Dermis blood vessel endothelial cell (primary cell): ENCODE data around the gene DCAF4. TPM values are rescaled to one million over a fixed set of nuclear protein-coding genes. Genes with fewer than 3 reads are reported as not detected.

Experiments used
- DNase-seq: peaks from one replicate; pipeline ENCODE4 v3.0.0; 2010
- total RNA-seq: library from RNA; depleted of rRNA; stranded (reverse); fragments of >200 nt; gene quantifications from 2 replicates; pipeline ENCODE4 v1.2.3, GENCODE V29; 2014

Gene DCAF4, protein sequence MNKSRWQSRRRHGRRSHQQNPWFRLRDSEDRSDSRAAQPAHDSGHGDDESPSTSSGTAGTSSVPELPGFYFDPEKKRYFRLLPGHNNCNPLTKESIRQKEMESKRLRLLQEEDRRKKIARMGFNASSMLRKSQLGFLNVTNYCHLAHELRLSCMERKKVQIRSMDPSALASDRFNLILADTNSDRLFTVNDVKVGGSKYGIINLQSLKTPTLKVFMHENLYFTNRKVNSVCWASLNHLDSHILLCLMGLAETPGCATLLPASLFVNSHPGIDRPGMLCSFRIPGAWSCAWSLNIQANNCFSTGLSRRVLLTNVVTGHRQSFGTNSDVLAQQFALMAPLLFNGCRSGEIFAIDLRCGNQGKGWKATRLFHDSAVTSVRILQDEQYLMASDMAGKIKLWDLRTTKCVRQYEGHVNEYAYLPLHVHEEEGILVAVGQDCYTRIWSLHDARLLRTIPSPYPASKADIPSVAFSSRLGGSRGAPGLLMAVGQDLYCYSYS
- 6.6 and 9.0 TPM in 2 replicates for total RNA-seq

DNA sequence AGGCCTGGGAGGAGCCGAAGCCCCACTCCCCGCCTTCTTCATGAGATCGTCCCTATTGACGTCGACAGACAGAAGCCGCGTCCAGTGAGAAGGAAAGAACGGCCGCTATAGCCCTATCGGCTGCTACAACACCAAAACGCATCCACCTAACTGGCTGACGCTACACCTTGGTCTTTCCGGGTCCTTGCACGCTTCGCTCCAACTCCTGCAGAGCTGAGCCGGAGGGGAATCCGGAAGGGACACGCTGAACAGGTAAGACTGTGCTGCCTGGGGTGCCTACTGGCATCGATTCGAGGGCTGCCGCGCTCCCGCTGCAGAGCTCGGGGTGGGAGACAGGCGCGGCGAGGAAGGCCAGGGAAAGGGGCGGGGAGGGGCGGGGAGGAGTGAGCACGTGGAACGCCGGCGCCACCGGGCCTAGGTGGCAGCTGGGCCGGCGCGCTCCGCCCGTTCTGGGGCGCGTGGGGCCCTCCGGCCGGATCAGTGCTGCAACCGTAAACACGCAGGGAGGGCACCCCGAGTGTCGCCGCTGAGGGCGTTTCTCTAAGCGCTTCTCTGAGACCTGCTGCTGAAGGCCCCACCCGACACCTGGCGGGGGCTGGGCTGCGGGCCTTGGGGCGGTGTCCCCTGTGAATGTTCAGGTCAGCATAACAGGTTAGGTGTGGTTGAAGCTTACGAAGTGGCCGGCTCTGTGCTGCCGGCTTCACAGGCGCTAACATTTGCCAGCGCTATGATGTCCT is at the start of gene DCAF4:
Gene DCAF4, plus strand, starts transcription at position 173 of the 737 bp plus-strand sequence. CDS start 11,515 bp downstream, outside the sequence.
- peak; percentile 99 for DNase-seq

DNA sequence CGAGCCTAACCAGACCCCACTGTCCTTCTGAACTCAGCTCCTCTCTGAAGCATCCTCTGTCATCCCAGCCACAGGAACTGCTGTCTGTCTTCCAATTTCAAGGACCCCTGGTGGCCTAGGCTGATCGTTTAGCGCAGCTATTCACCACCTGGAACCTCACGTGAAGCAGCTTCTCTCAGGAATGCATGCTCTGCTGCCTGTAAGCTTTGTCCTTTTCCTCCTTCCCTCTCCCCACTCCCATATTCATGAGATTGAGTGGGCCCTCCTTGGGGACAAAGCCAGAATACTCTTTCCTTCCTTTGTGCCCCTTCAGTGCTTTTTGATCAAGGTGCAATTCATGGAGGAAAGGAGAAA is 49.6 kb upstream of the DCAF4 start:
- DNase-seq = no peak

DNA sequence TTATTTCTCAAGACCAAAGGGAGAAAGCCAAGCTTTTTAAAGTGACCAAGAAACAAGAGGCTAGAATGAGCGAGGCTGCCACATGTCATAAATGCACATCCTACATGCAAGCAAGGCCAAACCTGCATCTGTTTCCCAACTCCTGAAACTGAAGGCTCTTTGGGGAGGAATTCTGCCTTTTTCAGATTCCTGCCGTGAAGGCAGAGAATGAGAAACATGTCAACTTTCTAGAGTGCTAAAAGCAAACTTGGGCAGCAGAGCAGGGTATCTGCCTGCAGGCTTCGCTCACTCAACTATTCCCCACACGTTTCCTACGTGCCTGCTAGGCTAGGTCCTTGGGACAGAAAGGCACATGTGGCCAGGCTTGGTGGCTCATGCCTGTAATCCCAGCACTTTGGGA is 47.5 kb upstream of the DCAF4 start:
- no peak for DNase-seq

DNA sequence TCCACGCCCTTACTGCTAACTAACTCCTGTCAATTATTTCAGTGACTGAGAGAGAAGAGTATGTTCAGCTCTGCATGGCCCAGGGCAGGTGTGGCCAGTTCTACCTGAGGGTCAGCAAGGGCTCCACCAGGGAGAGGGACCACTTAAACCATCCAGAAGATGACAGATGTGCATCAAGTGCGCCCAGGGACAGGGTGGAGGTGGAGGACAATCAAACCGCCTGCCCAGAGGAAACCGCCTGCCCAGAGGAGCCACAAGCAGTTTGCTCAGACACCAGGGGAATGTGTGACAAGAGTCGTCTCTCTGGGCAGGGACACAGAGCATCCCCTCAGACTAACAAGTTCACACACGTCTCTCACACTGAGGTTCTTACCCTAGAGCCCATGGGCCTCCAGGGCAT is 46.8 kb upstream of the DCAF4 start:
- no peak for DNase-seq

DNA sequence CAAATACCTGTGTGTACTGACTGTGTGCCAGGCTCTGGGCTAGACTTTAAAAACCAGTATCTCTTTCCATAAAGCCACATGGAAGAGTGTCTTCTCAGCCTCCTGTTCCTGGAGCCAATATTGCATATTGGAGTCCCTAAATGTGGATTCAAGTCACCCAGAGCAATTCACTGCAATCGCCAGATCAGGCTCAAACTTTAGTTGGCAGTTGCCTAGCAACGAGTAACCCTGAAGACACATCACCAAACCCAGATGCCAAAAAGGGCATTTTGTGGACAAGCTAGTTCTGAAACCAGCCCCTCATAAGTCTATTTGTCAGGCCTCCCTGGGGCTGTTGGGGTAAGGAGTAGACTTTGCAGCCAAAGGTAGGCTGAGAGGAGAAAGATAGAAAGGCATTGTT is 46.1 kb upstream of the DCAF4 start:
- no peak for DNase-seq

DNA sequence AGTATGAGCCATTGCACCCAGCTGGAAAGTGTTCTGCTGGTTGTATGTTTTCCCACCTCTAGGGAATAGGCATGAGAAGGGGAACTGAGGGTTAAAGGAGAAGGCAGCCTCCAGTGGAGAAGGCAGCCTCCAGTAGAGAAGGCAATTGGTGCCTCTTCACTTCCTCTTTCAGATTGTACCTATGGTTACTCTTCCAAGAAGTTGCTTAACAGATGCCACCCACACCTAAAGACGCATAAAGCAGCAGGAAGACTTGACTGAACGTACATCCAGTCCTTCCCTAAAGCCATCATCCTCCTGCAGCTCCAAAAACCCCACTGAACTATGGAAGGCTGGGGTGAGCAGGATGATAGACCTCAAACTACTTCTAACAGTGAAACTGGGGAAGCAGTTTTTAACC is 45.4 kb upstream of the DCAF4 start:
- no peak for DNase-seq

DNA sequence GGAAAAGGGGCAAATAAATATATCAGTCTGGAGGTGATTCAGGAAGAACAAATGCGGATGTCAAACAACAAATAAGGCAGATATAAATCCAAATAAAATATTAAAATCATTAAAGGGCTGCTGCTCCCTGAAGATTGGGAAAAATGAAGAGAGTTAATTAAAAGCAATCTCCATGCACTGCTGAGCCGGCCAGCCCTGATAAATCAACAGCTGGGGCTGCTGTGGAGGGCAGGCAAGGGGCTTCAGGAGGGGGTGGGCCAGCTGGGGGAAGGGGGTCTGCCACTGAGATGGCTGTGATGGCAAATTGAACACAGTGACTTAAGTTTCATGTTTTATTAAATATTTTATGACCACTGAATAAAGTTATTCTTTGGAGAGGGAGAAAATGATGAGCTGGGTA is 44.7 kb upstream of the DCAF4 start:
- no peak for DNase-seq

DNA sequence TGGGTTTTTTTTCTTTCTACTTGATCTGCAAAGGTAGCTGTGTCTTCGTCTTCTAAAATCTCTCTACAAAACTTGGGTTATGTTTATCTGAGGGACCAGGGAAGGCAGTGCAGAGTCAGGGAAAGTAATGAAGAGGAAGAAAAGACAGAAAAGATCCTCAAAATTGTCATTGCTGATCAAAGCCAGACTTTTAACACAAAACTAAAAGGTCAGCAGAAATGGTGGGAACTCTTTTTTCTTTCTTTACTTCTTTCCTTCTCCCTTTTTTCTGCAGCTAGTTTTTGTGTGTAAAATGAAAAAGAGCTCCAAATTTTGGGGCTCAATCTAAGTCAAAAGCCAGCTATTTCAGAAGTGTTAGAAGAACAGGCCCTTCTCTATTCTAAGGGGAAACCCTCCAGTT is 44.2 kb upstream of the DCAF4 start:
- DNase-seq = no peak

DNA sequence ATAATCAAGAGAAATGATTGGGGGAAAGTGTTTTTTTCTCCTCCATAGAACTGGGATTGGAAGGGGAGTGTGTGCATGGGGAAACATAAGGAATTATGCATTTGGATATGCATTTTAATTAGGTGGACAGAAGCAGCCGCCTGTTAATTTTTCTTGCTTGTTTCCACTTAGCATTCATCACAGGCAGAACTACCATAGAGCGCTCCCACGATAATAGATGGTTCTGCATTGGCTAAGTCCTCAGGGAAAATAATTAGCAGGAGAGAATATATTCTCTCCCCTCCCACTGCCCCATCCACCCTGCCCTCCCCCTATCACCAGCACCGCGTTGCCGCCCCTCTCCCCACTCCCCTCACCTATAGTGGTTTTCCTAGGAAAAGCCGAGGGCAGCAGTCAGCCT is 43.8 kb upstream of the DCAF4 start:
- no peak for DNase-seq

DNA sequence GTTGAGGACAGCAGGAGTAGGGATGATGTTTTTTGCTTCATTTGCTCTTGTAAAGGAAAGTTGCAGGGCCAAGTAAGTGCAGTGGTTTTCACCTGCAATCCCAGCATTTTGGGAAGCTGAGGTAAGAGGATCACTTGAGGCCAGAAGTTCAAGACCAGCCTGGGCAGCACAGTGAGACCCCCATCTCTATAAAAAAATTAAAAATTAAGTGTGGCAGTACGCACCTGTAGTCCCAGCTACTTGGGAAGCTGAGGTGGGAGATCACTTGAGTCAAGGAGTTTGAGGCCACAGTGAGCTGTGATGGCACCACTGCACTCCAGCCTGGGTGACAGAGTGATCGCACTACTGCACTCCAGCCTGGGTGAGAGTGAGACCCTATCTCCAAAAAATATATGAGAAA is 43.2 kb upstream of the DCAF4 start:
- no peak for DNase-seq

DNA sequence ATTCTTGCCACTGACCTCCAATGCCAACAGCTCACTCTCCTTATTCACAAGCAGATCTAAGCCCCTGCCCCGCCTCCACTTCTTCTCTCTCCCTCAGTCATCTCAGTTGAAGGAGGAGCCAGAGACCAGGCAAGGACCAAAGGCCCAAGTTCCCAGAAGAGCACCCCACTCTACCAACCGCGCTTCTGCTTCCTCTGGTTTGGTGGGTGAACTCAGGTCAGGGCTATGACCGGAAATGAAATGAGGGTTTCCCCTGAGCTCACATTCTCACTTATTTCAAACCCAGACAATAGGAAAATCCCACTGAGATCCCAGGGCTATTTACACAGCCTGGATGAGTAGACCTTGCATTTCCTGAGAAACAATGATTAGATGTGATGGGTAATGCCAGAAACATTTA is 42.3 kb upstream of the DCAF4 start:
- peak; percentile 93 for DNase-seq

DNA sequence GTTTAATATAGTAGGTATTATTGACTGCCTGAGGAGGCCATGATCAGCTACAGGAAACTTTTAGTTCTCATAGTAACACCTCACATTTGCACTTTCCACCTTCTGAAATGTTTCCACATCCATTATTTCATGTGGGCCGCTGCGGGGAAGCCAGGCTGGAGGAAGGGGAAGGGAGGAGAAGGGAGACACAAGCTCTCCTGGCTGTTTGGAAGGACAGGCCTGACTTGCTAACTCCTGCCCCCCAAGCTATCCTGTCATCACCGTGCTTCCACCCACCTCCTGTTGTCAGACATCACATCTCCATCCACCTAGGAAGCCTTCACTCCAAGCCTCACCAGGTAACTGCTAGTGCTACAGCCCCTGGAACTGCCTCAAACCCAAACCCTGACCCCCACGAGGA is 41.9 kb upstream of the DCAF4 start:
- no peak for DNase-seq

DNA sequence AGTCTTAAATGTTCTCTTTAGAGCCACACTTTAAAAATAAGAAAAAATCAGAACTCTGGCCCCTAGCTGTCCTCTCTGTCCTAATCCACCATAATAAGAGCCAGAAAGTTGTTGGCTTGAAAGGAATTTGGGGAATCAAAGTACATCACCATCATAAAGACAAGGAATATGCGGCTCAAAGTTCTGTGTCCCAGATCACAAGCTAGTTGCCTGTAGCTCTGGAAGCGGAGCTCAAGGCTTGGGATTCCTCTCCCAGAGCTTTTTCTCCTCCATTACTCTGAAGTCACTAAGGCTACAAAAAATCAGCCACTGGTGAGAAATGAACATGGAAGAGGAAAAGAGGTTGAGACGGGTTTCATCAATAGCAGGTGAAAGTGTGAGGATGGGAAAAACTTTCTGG is 38.8 kb upstream of the DCAF4 start:
- no peak for DNase-seq

DNA sequence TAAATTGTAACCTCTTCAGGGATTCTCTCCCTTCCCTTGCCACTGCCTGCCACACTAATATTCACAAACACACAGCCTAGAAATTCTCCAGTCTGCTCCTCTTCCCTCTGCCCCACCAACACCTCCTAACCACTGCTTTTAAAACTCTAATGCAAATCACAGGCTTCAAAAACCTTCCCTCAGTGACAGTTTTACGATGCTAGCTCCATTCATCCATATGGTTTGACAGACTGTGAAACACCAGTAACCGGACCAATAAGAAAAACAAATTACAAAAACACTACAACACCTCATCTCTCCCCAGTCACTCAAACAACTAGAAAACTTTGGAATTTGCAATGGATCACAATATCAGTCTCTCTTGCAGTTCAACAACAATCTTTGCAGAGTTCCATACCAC is 38.1 kb upstream of the DCAF4 start:
- no peak for DNase-seq

DNA sequence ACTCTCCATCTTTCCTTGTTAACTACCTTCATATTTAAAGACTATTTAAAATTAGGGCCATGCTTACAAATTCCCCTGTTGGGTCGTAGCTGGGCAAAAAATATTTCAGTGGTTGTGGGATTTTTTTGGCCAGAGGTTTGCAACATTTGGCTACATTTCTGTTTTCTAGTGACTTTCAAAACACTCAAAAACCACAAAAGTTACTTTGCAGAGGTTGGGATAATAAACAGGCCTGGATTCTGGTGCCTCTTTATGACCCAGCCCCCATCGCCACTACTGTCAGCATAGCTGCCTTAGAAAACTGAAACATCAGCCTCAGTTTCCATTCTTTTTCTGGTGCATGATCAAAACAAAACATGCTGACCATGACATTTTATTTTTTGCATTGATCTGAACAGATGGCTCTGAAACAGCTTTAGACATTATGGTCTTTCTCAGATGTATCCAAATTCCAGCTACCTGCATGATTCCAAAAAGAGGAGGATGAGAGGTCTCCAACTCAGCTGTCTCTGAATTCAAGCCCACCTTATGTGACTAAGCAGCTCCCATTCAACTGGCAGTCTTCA is 37.5 kb upstream of the DCAF4 start:
- DNase-seq = no peak

DNA sequence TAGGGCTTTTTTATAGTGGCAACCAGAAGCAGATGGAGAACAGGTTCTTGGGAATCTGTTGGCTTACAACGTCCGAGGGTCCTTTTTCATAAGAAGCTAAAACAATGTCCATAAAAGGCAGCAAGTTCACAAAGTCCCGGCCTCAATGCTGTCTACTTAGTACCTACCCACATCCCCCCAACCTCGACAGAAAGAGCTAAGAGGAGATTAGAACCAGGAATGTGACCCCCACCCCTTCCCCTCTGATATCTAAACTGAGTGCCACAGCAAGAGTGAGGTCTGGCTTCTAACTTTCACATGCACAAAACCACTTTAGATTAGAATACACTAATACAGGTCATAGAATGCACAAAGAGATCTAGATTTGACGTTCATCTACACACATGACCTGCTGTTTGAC is 36.9 kb upstream of the DCAF4 start:
- no peak for DNase-seq

DNA sequence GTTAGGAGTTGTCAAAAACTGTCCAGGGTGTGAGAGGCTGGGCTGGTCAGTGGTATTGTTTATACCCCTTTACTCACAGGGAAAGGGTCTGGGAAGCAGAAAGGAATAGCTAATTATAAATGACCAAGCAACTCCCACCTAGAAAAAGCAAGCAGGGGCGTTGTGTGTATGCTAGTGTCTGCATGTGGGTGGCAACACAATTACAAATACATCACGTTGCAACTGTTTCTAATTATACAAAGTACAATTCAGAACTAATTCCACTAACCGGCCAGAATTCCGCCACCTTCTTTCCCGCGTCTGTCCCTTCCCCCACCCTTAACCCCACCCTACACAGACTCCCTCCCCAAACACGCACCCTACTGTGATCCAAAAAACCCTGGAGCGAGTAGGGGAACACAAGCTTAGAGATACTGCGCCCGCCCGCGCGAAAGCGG is 34.6 kb upstream of the DCAF4 start:
- no peak for DNase-seq

DNA sequence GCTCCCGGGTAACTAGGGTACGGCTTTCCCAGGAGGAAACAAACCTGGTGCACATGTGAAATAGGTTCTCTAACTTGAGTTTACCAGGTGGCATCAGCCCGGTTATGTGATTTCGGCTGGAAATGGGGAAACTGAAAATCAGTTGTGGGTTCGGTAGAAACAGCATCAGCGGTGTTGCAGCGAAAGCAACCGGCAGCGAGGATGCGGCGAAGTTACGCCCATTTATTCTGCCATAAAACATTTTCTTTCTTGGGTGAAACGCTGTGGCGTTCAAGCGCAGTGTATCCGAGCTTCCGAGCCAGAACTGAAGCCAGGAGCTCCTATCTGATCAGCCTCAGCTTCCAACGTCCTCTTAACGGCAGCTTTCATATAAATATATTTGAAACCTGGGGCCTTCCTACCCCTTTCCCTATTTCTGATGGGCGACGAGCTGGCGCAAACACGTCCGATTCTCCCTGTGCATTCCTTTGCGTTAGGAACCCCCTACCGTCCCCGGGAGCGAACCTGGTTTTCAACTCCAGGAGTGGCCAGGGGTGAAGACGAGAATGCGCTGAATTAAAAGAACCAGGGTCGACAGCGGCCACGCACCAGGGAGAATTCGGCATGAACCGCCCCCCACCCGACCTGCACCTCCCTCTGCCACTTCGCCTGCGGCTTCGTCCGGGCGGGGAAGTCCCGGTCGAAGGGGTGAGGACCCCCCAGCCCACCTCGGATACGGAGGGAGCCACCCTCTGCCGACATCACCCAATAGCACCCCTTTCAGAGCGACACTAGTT is 34.0 kb upstream of the DCAF4 start:
- peak; percentile 63 for DNase-seq

DNA sequence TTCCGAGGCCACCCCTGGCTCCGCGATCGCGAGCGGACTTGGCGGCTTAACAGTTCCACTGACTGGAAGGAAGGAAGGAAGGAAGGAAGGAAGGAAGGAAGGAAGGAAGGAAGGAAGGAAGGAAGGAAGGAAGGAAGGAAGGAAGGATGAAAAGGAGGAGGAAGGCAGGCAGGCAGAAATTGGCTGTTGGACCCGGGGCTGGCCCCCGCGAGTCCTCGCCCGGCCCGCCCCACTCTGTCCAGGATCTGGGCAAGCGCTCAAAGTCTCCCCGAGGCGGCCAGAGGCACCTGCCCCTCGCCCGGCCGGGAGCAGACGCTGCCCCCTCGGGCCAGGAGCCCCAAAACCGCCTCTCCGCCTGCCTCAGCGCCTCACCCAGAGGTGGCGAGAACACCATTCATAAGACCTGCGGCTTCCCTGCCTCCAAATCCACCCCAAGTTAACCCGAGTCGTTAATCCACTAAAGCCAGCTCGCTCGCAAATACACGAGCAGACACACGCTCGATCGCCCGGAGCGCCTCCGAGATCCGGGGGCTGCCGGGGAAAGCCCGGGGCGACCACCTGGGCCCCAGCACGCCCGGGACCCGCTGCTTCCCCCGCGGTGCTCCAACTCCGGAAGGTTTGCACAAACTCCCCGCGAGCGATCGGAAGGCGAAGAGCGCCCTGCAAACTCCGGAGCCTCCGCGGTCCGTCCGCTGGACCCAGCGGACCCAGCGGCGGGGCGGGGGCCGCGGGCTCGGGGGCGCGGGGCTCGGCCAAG is 33.2 kb upstream of the DCAF4 start:
- DNase-seq = peak; percentile 49

DNA sequence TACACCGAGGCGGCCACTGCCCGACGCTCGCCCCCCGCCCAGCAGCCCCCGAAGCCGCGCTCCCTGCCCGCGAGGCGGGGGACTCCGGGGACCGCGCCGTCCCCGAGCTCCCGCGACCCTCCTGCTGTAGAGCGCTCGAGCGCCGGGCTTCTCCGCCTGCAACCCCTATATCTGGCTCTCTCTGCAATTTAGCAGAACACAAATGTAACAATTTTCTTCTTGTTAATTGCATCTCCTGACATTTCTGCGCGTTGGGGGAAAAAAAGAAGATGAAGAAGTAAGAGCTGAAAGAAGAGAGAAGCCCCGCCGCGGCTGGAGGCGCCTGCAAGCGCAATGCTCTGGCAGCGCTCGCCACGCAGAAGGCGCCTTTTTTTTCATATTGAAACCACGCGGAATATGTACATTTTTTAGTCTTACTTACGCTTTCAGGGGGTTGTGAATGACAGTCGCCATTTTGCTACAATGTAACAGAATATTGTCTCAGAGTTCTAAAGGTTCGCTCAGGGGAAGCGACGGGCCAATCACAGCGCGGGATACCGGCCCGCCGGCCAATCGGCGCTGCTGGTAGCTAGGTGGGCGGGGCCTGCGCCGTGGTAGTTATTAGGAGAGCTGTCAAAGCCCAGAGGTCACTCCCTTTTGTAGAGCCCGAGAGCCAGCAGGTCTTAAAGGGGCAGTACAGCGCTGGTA is 32.5 kb upstream of the DCAF4 start, which contains the start of gene DPF3:
Gene DPF3, minus strand, starts transcription at position 466 of the 687 bp plus-strand sequence. Its CDS starts 13 bp downstream, at position 453.
- peak; percentile 97 for DNase-seq

DNA sequence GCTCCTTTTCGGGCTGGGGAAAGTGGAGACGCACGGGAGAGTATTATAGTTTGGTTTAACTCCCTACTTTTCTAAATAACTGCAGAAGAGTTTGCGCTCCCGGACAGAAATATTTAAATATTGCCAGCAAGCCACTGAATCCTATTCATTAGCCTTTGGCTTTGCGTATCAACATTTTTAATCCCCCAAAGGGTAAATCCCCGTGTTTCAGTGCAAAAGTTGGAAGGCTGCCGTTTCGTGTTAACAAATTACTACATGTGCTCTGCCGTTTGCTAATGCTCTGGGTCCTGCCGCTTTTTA is 32.0 kb upstream of the DCAF4 start:
- DNase-seq = no peak
